ENCODE measurements around the gene CAVIN4.

CAVIN4 gene

GRCh38 chr9:100561256-100561655 is 16.6 kb upstream of the CAVIN4 start:
- no peaks in the 10 kb centered on the region for H3K4me1 ChIP-seq (ENCODE audit: insufficient read depth, low read length, poor library complexity, severe bottlenecking)
- H3K9me2 ChIP-seq (replicated peaks; ENCODE audit: low read depth, low read length), result no peaks in the 10 kb centered on the region
- H4K20me1 ChIP-seq (ENCODE audit: insufficient read depth, low read length, poor library complexity, severe bottlenecking), result no peaks in the 10 kb centered on the region
- no peak overlapping the region for H2AFZ ChIP-seq (ENCODE audit: low read length)
- H3K36me3 ChIP-seq (ENCODE audit: insufficient read depth, low read length), result no peaks in the 10 kb centered on the region; the same call in 1 of the 2 replicates
- no peak overlapping the region for H3K4me3 ChIP-seq (ENCODE audit: low read length, poor library complexity, severe bottlenecking)
- H3K27me3 ChIP-seq (ENCODE audit: insufficient read depth, low read length, poor library complexity, severe bottlenecking), result no peaks in the 10 kb centered on the region
- no peaks in the 10 kb centered on the region for H3K79me2 ChIP-seq (ENCODE audit: insufficient read depth, low read length)
- no peaks in the 10 kb centered on the region for H3K9me3 ChIP-seq (ENCODE audit: insufficient read depth, low read depth, low read length)
- TF ChIP-seq EZH2phosphoT487 (IDR thresholded peaks at IDR 0.05; ENCODE audit: borderline replicate concordance) (no peak), CTCF (conservative IDR thresholded peaks at IDR 0.05; ENCODE audit: low read length) (no peak)
- H3K4me2 ChIP-seq (ENCODE audit: low read depth, low read length, poor library complexity, severe bottlenecking), result no peak overlapping the region
- no peak overlapping the region for H3K9ac ChIP-seq (ENCODE audit: low read depth, low read length, poor library complexity, severe bottlenecking)
- no peaks in the 10 kb centered on the region for H3F3A ChIP-seq (ENCODE audit: low read depth)

- Histone ChIP-seq H3K9me2 (replicated peaks; ENCODE audit: low read depth, low read length) (no peaks in the 10 kb centered on the region), H3K27me3 (ENCODE audit: insufficient read depth, low read length, poor library complexity, severe bottlenecking) (no peaks in the 10 kb centered on the region), H4K20me1 (ENCODE audit: insufficient read depth, low read length, poor library complexity, severe bottlenecking) (no peaks in the 10 kb centered on the region), H2AFZ (ENCODE audit: low read length) (no peak overlapping the region), H3K36me3 (ENCODE audit: insufficient read depth, low read length) (no peaks in the 10 kb centered on the region; the same call in 1 of the 2 replicates), H3K79me2 (ENCODE audit: insufficient read depth, low read length) (no peaks in the 10 kb centered on the region), H3K9ac (ENCODE audit: low read depth, low read length, poor library complexity, severe bottlenecking) (no peak overlapping the region), H3K4me1 (ENCODE audit: insufficient read depth, low read length, poor library complexity, severe bottlenecking) (no peaks in the 10 kb centered on the region), H3K4me2 (ENCODE audit: low read depth, low read length, poor library complexity, severe bottlenecking) (no peak overlapping the region), H3K9me3 (ENCODE audit: insufficient read depth, low read depth, low read length) (no peaks in the 10 kb centered on the region), H3F3A (ENCODE audit: low read depth) (no peaks in the 10 kb centered on the region), H3K4me3 (ENCODE audit: low read length, poor library complexity, severe bottlenecking) (no peak overlapping the region)
- TF ChIP-seq CTCF (conservative IDR thresholded peaks at IDR 0.05; ENCODE audit: low read length), result no peak
- no peak for TF ChIP-seq EZH2phosphoT487 (IDR thresholded peaks at IDR 0.05; ENCODE audit: borderline replicate concordance)
Observed at GRCh38 chr9:100567856-100568255, 10.0 kb upstream of the CAVIN4 start.

GRCh38 chr9:100573655-100574260 is 4.1 kb upstream of the CAVIN4 start:
- no peaks in the 10 kb centered on the region for H3K4me1 ChIP-seq (ENCODE audit: insufficient read depth, low read length, poor library complexity, severe bottlenecking)
- H3K36me3 ChIP-seq (ENCODE audit: insufficient read depth, low read length), result peaks cover 6% of the 10 kb centered on the region; the same call in 1 of the 2 replicates
- no peaks in the 10 kb centered on the region for H3K79me2 ChIP-seq (ENCODE audit: insufficient read depth, low read length)
- H3K9ac ChIP-seq (ENCODE audit: low read depth, low read length, poor library complexity, severe bottlenecking), result no peak overlapping the region
- H3F3A ChIP-seq (ENCODE audit: low read depth), result no peaks in the 10 kb centered on the region
- TF ChIP-seq CTCF (conservative IDR thresholded peaks at IDR 0.05; ENCODE audit: low read length) (no peak), EZH2phosphoT487 (IDR thresholded peaks at IDR 0.05; ENCODE audit: borderline replicate concordance) (no peak)
- no peaks in the 10 kb centered on the region for H3K9me3 ChIP-seq (ENCODE audit: insufficient read depth, low read depth, low read length)
- H4K20me1 ChIP-seq (ENCODE audit: insufficient read depth, low read length, poor library complexity, severe bottlenecking), result no peaks in the 10 kb centered on the region
- H3K4me3 ChIP-seq (ENCODE audit: low read length, poor library complexity, severe bottlenecking), result no peak overlapping the region
- H3K9me2 ChIP-seq (replicated peaks; ENCODE audit: low read depth, low read length), result no peaks in the 10 kb centered on the region
- H3K27me3 ChIP-seq (ENCODE audit: insufficient read depth, low read length, poor library complexity, severe bottlenecking), result no peaks in the 10 kb centered on the region
- H2AFZ ChIP-seq (ENCODE audit: low read length), result no peak overlapping the region
- no peak overlapping the region for H3K4me2 ChIP-seq (ENCODE audit: low read depth, low read length, poor library complexity, severe bottlenecking)

Measured in Loucy (cell line).